ENCODE measurements around the gene PARD3B. TPM values are rescaled to one million over a fixed set of nuclear protein-coding genes. Genes with fewer than 3 reads are reported as not detected.

PARD3B gene
- total and polyA plus RNA-seq, 2 of the 8 experiments (the other 6 are each of a cell fraction or from before 2014, with no cell fraction given), result 1.2 to 5.7 TPM

DNA sequence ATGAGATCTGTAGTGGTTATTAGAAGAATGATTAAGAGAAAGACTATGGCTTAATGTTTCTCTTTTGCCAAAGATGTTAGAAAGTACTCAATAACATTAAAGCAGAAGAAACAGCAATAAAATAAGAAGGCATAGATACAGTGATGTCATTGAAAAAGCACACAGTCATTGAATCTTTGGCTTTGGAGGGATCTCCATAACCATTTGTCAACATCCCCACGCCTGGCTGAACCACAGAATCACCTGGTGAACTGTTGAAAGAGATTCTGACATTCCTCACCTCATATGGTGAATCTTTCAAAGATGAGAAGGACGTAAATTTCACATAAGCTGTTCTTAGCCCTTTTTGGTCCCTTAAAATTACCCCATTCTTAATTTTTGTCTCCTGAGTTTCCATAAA, 812.5 kb downstream of the PARD3B start:
- FAIRE-seq (peak; percentile 77), DNase-seq (ENCODE audit: low read depth in 1 of 2, low spot score in 2 of 2) (no peak)
- Histone ChIP-seq H3K4ac (replicated peaks; ENCODE audit: insufficient read length, low read depth, low read length) (no peak overlapping the region), H3K23ac (ENCODE audit: insufficient read length) (no peak overlapping the region), H4K20me1 (replicated peaks in 1 of 2; ENCODE audit: control insufficient read depth in 1 of 2, insufficient read depth in 2 of 2, low read length in 2 of 2) (no peaks in the 10 kb centered on the region), H3K18ac (ENCODE audit: extremely low read depth, low read length) (peak overlapping the region; percentile 39), H3K27me3 (replicated peaks in 1 of 4; ENCODE audit: control insufficient read depth in 3 of 4, extremely low read depth in 1 of 4, insufficient read depth in 3 of 4, low read length in 3 of 4) (no peaks in the 10 kb centered on the region), H4K91ac (replicated peaks; ENCODE audit: insufficient read length, low read length) (no peak overlapping the region), H3K14ac (ENCODE audit: insufficient read length) (no peak overlapping the region), H2BK120ac (replicated peaks; ENCODE audit: low read depth, low read length) (no peak overlapping the region), H3K9me3 (ENCODE audit: insufficient read depth in 2 of 2, low read depth in 1 of 2, low read length in 1 of 2) (no peaks in the 10 kb centered on the region), H2BK20ac (ENCODE audit: low read length) (no peak overlapping the region), H3K4me3 (ENCODE audit: extremely low read depth in 1 of 4, insufficient read depth in 2 of 4, low read depth in 3 of 4, low read length in 4 of 4) (no peak overlapping the region), H2AFZ (ENCODE audit: low read length) (no peak overlapping the region), H2AK5ac (ENCODE audit: low read depth, low read length) (no peak overlapping the region; the same call in 1 of the 2 replicates), H2BK12ac (ENCODE audit: low read depth, low read length) (peak overlapping the region; percentile 10; the same call in 1 of the 2 replicates), H3K79me2 (ENCODE audit: control insufficient read depth in 1 of 2, insufficient read depth in 2 of 2, low read length in 2 of 2) (no peaks in the 10 kb centered on the region), H3K9ac (replicated peaks in 1 of 4; ENCODE audit: extremely low read depth in 1 of 4, low read depth in 3 of 4, low read length in 3 of 4) (no peak overlapping the region), H3K79me1 (ENCODE audit: low read depth, low read length) (no peaks in the 10 kb centered on the region), H2BK5ac (ENCODE audit: low read depth, low read length) (peak overlapping the region; percentile 46; the same call in 1 of the 2 replicates), H3K27ac (ENCODE audit: low read depth, low read length) (no peak overlapping the region), H2BK15ac (ENCODE audit: low read length) (no peak overlapping the region), H4K8ac (ENCODE audit: extremely low read depth, insufficient read depth, low read length) (no peak overlapping the region), H3K4me1 (replicated peaks in 1 of 4; ENCODE audit: control insufficient read depth in 3 of 4, insufficient read depth in 4 of 4, low read length in 3 of 4) (peaks cover 2 to 7% (median 4%) of the 10 kb centered on the region in 4 experiments; a peak in 4 of 7 replicates), H4K5ac (ENCODE audit: insufficient read length, low read depth, low read length) (no peak overlapping the region), H3K36me3 (ENCODE audit: control insufficient read depth in 2 of 4, insufficient read depth in 4 of 4, low read length in 3 of 4) (peaks cover 0 to 2% (median 0%) of the 10 kb centered on the region in 4 experiments; a peak in 1 of 8 replicates), H3K23me2 (ENCODE audit: low read depth, low read length) (no peaks in the 10 kb centered on the region), H3K4me2 (ENCODE audit: insufficient read depth in 1 of 2, low read depth in 2 of 2, low read length in 2 of 2) (peak overlapping the region in 1 of 2 experiments; percentile 40; a peak in 1 of 4 replicates), H3K56ac (replicated peaks; ENCODE audit: insufficient read length, low read depth, low read length) (no peak overlapping the region)
- 29% methylated on average over 2 of the region's 2 CpGs; no CpG with 5 or more reads in 1 of the 2 experiments for WGBS, 2 experiments (ENCODE audit: extremely low coverage in 1 of 2, insufficient coverage in 1 of 2, insufficient read length in 1 of 2, insufficient replicate concordance in 2 of 2, low coverage in 1 of 2, low lambda C conversion rate in 2 of 2, missing lambda C conversion rate in 1 of 2)
- CTCF ChIA-PET (ENCODE audit: partially characterized antibody), result interaction anchor here (1.6 kb wide), 1 partner anchor 34 kb away, joined by 4 read pairs; no protein-coding TSS in a partner anchor
- POLR2A ChIA-PET (ENCODE audit: partially characterized antibody), result no interaction called here
- no peak for TF ChIP-seq YY1 (IDR thresholded peaks at IDR 0.05; ENCODE audit: low read depth, low read length)
- TF ChIP-seq POLR2AphosphoS5 (IDR thresholded peaks at IDR 0.05; ENCODE audit: low read depth, low read length), result no peak
- 0 out of 2 replicates have a peak, but pooled peaks have one; percentile 21 for TF ChIP-seq BACH1 (IDR thresholded peaks at IDR 0.05; ENCODE audit: low read length)
- no peak for TF ChIP-seq SIX5 (IDR thresholded peaks at IDR 0.05; ENCODE audit: low read depth, low read length)
- no peak for TF ChIP-seq RBBP5 (IDR thresholded peaks at IDR 0.05; ENCODE audit: borderline replicate concordance, low read depth, low read length)
- TF ChIP-seq, protein P1, sequence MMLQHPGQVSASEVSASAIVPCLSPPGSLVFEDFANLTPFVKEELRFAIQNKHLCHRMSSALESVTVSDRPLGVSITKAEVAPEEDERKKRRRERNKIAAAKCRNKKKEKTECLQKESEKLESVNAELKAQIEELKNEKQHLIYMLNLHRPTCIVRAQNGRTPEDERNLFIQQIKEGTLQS (IDR thresholded peaks at IDR 0.05; ENCODE audit: insufficient read depth, low read depth, low read length), result no peak
- no peak for TF ChIP-seq JUND (IDR thresholded peaks at IDR 0.05; ENCODE audit: low read length)
- no peak for TF ChIP-seq EGR1 (IDR thresholded peaks at IDR 0.05; ENCODE audit: borderline replicate concordance, low read depth, low read length)
- no peak; the same call in 1 of the 2 replicates for TF ChIP-seq RFX5 (IDR thresholded peaks at IDR 0.05; ENCODE audit: borderline replicate concordance, low read depth, low read length)
- no peak for TF ChIP-seq TAF7 (optimal IDR thresholded peaks at IDR 0.05; ENCODE audit: borderline replicate concordance, low read depth, low read length)
- no peak for TF ChIP-seq SRF (IDR thresholded peaks at IDR 0.05; ENCODE audit: low read depth, low read length)
- no peak for TF ChIP-seq SAP30 (IDR thresholded peaks at IDR 0.05; ENCODE audit: insufficient read depth, insufficient replicate concordance, low read length)
- no peak for TF ChIP-seq GABPA (IDR thresholded peaks at IDR 0.05; ENCODE audit: borderline replicate concordance, insufficient read depth, low read length)
- no peak for TF ChIP-seq EZH2 (IDR thresholded peaks at IDR 0.05; ENCODE audit: low read depth, low read length, severe bottlenecking)

Measured in H1 (cell line).